Measurements from ENCODE around the gene RGS6.

Gene RGS6

GRCh38 chr14:72401101-72401625 is 468.9 kb downstream of the RGS6 start:
- DNase-seq (ENCODE audit: low read depth in 3 of 3, low spot score in 1 of 3): no peak

GRCh38 chr14:72401632-72402376 is 469.6 kb downstream of the RGS6 start:
- DNase-seq (ENCODE audit: low read depth in 3 of 3, low spot score in 1 of 3): no peak

DNA sequence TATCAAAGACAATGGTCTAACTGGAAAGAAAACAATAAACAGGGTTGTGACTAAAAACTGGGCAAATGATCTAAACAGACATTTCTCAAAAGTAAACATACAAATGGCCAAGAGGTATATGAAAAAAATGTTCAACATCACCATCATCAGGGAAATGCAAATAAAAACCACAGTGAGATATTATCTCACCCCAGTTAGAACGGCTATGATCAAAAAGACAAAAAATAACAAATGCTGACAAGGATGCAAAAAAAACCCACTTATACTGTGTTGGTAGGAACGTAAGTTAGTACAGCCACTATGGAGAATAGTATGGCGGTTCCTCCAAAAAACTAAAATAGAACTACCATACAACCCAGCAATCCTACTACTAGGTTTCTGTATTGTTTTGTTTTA is 470.1 kb downstream of the RGS6 start:
- DNase-seq (ENCODE audit: low read depth in 3 of 3, low spot score in 1 of 3): no peak

GRCh38 chr14:72404106-72404774 is 472.0 kb downstream of the RGS6 start:
- DNase-seq (ENCODE audit: low read depth in 3 of 3, low spot score in 1 of 3): no peak

DNA sequence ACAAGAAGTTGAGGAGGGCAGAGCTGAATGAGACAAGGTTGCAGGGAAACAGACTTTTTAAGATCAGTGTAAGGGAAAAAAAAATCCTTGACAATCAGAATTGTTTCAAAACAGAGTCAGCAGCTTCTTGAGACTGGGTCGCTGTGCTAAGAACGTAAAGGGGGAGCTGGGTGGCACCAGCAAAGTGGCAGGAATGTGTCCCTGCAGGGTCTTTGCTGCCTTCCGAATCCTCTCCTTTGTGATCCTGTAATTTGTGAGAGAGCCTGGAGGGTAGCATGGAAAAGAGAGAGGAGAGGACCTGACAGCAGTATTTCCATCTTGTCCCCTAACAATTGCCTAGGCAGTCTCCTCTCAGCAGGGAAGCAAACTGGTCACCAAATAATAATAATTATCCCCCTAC is 472.8 kb downstream of the RGS6 start:
- DNase-seq (ENCODE audit: low read depth in 3 of 3, low spot score in 1 of 3): no peak

- no peak for DNase-seq (ENCODE audit: low read depth in 3 of 3, low spot score in 1 of 3)
Measured at GRCh38 chr14:72408020-72408419, 475.8 kb downstream of the RGS6 start.

GRCh38 chr14:72409047-72409446 is 476.8 kb downstream of the RGS6 start:
- DNase-seq (ENCODE audit: low read depth in 3 of 3, low spot score in 1 of 3): no peak

DNA sequence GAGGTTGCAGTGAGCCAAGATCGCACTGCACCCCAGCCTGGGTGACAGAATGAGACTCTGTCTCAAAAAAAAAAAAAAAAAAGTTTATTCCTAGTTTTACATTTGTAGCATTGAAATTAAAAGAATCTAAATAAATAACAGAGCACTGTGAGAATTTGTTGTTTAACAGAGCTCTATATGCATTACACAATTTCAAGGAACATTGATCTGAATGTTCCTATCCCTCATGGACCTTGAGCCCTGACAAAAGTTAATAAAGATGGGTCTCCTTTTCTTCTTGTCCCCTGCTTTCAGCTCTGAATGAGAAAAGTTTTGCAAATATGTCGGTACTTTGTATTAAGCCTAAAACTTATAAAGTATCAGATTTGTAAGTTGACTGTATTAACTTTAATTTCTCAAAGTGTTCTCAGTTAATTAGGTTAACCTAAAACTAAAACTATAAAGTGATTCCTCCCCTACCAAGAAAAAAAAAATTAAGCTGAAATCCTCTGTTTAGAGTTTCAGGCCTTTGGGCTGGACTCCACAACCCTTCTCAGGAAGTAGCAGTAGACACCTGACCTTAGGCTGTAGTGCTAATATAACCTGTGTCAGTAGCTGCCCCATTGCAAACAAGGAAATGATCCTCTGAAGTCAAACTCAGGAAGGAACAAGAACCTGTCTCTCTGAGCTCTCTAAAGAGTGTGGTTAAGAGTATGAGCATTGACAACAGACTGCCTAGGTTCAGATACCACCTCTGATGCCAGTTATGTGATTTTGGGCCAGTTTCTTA is 484.0 kb downstream of the RGS6 start:
- no peak for DNase-seq (ENCODE audit: low read depth in 3 of 3, low spot score in 1 of 3)

- no peak for DNase-seq (ENCODE audit: low read depth in 3 of 3, low spot score in 1 of 3)
Measured at GRCh38 chr14:72416892-72417291, 484.7 kb downstream of the RGS6 start.

DNA sequence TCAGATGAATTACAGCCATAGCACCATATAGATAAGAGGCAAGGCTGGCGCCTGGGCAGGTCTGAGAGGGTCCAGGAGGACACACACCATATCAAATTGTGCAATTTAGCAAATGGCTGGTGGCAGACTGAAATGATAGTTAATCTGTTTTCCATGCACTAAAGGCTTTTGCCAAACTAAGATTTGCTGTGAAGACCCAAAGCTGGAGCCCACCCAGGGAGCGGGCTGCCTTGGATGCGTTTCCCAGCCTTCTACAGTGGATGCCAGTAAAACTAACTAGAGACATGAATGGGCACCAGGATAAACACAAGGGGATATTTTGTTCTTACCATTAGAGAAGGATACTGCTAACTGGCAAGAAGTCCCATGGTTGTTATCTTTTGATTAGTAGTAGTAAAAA is 486.6 kb downstream of the RGS6 start:
- no peak for DNase-seq (ENCODE audit: low read depth in 3 of 3, low spot score in 1 of 3)

GRCh38 chr14:72419226-72419775 is 487.1 kb downstream of the RGS6 start:
- no peak for DNase-seq (ENCODE audit: low read depth in 3 of 3, low spot score in 1 of 3)

DNA sequence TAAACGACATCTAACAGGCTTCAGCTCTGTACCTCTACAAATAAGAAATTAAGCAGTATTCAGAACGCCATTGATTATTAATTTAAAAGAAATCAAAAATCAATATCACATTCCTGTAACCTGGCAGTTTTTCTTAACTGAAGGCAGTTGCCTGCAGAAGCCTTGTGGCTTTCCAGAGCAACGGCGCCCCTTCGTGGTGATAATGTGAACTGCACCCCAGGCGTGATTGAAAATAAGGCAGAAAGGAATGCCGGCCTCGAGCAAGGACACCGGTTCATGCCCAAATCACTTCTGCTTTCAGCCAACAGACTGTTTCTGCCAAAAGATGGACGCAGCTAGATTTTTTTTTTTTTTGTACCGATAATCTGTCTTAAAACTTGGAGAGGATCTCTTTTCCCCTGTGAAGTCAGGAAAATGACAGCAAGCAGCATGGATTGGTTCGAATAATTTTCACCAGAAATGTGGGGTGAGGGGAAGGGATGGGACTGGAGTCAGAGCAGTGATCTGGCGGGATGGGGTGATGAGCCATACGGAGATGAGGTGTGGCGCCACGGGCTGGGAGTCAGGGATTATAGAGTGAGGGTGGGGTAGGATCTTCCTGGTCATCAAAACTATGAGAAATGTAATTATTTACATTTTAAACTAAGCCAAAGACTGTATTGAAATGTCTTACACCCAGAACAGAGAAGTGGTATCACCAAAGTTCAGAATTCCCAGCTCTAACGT is 488.7 kb downstream of the RGS6 start:
- peak in 2 of 3 donors; percentile 14 to 66 for DNase-seq (ENCODE audit: low read depth in 3 of 3, low spot score in 1 of 3)

GRCh38 chr14:72423957-72424356 is 491.7 kb downstream of the RGS6 start:
- DNase-seq (ENCODE audit: low read depth in 3 of 3, low spot score in 1 of 3): no peak

- no peak for DNase-seq (ENCODE audit: low read depth in 3 of 3, low spot score in 1 of 3)
Measured at GRCh38 chr14:72430457-72430856, 498.2 kb downstream of the RGS6 start.

DNA sequence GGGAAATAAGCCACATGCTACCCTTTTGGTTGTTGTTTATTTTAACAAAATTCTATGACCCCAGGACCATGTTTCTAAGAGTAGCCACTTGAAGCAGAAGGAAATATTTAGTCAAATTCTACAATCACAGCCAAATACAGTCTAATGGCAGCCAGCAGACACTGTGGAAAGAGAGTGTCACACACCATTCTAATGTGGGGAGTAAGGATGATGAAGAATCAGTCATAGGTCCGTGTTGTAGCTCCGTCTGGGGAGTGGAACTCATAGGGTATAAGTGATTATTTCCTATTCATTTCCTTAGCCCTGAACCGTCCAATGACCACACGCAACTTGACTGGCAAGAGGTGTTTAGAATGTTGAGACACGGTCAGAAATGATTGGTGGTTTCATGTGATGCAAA is 500.5 kb downstream of the RGS6 start:
- no peak for DNase-seq (ENCODE audit: low read depth in 3 of 3, low spot score in 1 of 3)

- DNase-seq (ENCODE audit: low read depth in 3 of 3, low spot score in 1 of 3): no peak
Measured at GRCh38 chr14:72433511-72433910, 501.3 kb downstream of the RGS6 start.

DNA sequence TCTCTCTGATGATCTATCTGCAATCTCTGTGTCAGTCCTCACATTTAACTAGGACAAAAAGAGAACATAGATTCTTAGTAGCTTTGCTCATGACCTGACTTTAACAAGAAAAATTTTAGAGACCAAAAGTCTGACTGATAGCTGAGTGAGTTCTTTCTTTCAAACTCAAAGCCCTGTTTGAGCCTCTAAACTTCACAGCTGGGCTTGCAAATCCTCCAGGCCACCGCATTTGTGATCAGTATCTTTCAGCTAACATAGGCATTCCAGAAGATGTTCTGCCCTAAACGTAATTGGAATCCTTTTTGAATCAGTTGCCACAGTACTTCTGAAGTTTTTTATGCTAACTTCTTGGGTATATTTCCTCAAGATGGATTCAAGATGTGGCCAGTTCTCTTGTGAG is 502.6 kb downstream of the RGS6 start:
- no peak for DNase-seq (ENCODE audit: low read depth in 3 of 3, low spot score in 1 of 3)

GRCh38 chr14:72439707-72440106 is 507.5 kb downstream of the RGS6 start:
- DNase-seq (ENCODE audit: low read depth in 3 of 3, low spot score in 1 of 3): no peak

- DNase-seq (ENCODE audit: low read depth in 3 of 3, low spot score in 1 of 3): no peak
Measured at GRCh38 chr14:72443256-72443655, 511.0 kb downstream of the RGS6 start.

DNA sequence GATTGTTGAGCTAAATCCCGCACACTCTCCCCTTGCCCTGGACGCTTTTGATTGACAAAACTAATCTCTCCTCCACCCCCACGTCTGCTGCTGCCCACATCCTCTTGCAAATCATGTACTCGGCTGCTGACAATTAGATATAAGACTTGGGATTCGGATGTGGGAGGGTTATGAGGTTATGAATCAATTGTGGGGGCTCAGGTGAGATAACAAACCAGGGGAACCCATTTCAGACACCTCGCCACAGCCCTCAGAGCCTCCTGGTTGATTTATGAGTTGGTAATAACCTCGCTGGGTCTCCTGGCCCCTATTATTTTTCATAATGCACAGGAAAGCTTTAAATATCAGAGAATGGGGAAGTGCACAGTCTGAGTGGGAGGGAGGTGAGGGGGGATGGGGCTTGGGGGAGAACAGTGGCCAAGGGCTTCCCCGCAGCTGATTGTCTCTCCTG is 511.8 kb downstream of the RGS6 start:
- DNase-seq (ENCODE audit: low read depth in 3 of 3, low spot score in 1 of 3): no peak

DNA sequence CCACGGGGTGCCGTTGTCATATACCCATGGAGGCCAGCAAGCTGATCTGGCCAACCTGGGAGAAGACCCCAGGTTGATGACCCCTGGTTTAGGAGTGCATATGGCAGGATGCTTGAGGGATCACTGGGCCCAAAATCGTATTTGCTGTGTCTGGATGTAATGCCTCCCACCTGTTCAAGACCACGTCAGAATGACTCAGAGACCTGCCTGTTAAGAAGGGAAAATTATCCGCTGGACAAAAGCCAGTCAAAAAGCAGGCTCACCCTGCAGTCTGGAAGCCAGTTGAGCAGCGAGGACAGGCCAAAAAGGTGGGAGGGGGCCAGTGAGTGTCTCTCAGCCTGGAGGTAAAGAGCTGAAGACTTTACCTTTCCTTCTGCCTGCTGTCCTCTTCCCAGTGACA is 512.5 kb downstream of the RGS6 start:
- DNase-seq (ENCODE audit: low read depth in 3 of 3, low spot score in 1 of 3): no peak
